H1 (cell line): ENCODE measurements around the gene UBL4B. TPM values are rescaled to one million over a fixed set of nuclear protein-coding genes. Genes with fewer than 3 reads are reported as not detected.
A peak's percentile ranks its signal among the peaks of the same experiment; 100 is the strongest.

Experiments used
- CTCF ChIA-PET: fragments of 300-600 bp; sonication (Branson Sonifier 250); formaldehyde crosslinking; loops from one replicate; lab custom pipeline; 2021; ENCODE audit not compliant: partially characterized antibody; lab: Charles Lee
- POLR2A ChIA-PET: fragments of 300-600 bp; sonication (Branson Sonifier 250); formaldehyde crosslinking; loops from one replicate; lab custom pipeline; 2021; ENCODE audit warnings: inconsistent platforms; ENCODE audit not compliant: partially characterized antibody; lab: Charles Lee
- DNase-seq, 2 experiments: peaks; one replicate each; pipeline versions ENCODE4 v3.0.0 to v3.0.0-alpha.2; 2010 to 2022; ENCODE audit warnings: low spot score in 2 of 2, low read depth in 1 of 2, mixed read lengths in 1 of 2
- FAIRE-seq: peaks from 2 replicates; lab custom pipeline; 2011; peaks lifted over from hg19 to GRCh38; lab: Jason Lieb, UNC
- H2AFZ ChIP-seq: 2 replicates; pipeline ENCODE4 v1.8.1; 2012; ENCODE audit warnings: low read length, inconsistent platforms
- H2AK5ac ChIP-seq: 2 replicates; pipeline ENCODE4 v1.6.1; 2013; ENCODE audit warnings: low read depth, low read length
- H2BK120ac ChIP-seq: replicated peaks from 2 replicates; pipeline ENCODE3; 2013; ENCODE audit warnings: low read depth, low read length, inconsistent platforms
- H2BK12ac ChIP-seq: 2 replicates; pipeline ENCODE4 v1.6.1; 2013; ENCODE audit warnings: low read depth, low read length
- H2BK15ac ChIP-seq: 2 replicates; pipeline ENCODE4 v1.6.1; 2013; ENCODE audit warnings: low read length
- H2BK20ac ChIP-seq: 2 replicates; pipeline ENCODE4 v1.6.1; 2013; ENCODE audit warnings: low read length
- H2BK5ac ChIP-seq: 2 replicates; pipeline ENCODE4 v1.6.1; 2013; ENCODE audit warnings: low read depth, low read length
- H3K14ac ChIP-seq: 2 replicates; pipeline ENCODE4 v1.6.1; 2013; ENCODE audit warnings: inconsistent platforms; ENCODE audit not compliant: insufficient read length
- H3K18ac ChIP-seq: 2 replicates; pipeline ENCODE4 v1.6.1; 2013; ENCODE audit warnings: low read length; ENCODE audit errors: extremely low read depth
- H3K23ac ChIP-seq: 2 replicates; pipeline ENCODE4 v1.6.1; 2013; ENCODE audit warnings: inconsistent platforms; ENCODE audit not compliant: insufficient read length
- H3K23me2 ChIP-seq: 2 replicates; pipeline ENCODE4 v1.6.1; 2013; ENCODE audit warnings: low read depth, low read length
- H3K27ac ChIP-seq: 2 replicates; pipeline ENCODE4 v1.6.1; 2011; ENCODE audit warnings: low read depth, low read length, inconsistent platforms
- H3K27me3 ChIP-seq, 4 experiments: replicated peaks in 1 of 4; 1 replicate in 1 of 4; 2 replicates in 3 of 4; pipeline versions ENCODE4 v1.6.1 to v1.8.1; 2011 to 2013; ENCODE audit warnings: low read length in 3 of 4, mild to moderate bottlenecking in 3 of 4, inconsistent platforms in 2 of 4, mixed read lengths in 2 of 4, moderate library complexity in 1 of 4; ENCODE audit not compliant: control insufficient read depth in 3 of 4, insufficient read depth in 3 of 4; ENCODE audit errors: extremely low read depth in 1 of 4
- H3K36me3 ChIP-seq, 4 experiments: 2 replicates each; pipeline versions ENCODE4 v1.6.1 to v1.8.1; 2011 to 2013; ENCODE audit warnings: mild to moderate bottlenecking in 4 of 4, low read length in 3 of 4, moderate library complexity in 2 of 4, control low read depth in 1 of 4, inconsistent platforms in 1 of 4; ENCODE audit not compliant: insufficient read depth in 4 of 4, control insufficient read depth in 2 of 4
- H3K4ac ChIP-seq: replicated peaks from 2 replicates; pipeline ENCODE3; 2013; ENCODE audit warnings: low read length, low read depth, mixed read lengths, inconsistent platforms; ENCODE audit not compliant: insufficient read length
- H3K4me1 ChIP-seq, 4 experiments: replicated peaks in 1 of 4; 1 replicate in 1 of 4; 2 replicates in 3 of 4; pipeline versions ENCODE4 v1.6.1 to v1.8.1; 2011 to 2013; ENCODE audit warnings: low read length in 3 of 4, inconsistent platforms in 2 of 4, mixed read lengths in 1 of 4; ENCODE audit not compliant: insufficient read depth in 4 of 4, control insufficient read depth in 3 of 4
- H3K4me2 ChIP-seq, 2 experiments: 2 replicates each; pipeline versions ENCODE4 v1.6.1 to v1.8.1; 2011 to 2013; ENCODE audit warnings: low read depth in 2 of 2, low read length in 2 of 2, control low read depth in 1 of 2, inconsistent platforms in 1 of 2, mild to moderate bottlenecking in 1 of 2; ENCODE audit not compliant: insufficient read depth in 1 of 2
- H3K4me3 ChIP-seq, 4 experiments: fragments of 200-600, 300-600 bp in 1 of 4; sonication (generic), shearing (Covaris generic), sonication (Bioruptor Twin) in 1 of 4; 2 replicates each; pipeline versions ENCODE4 v1.5.1 to v1.8.1; 2011 to 2016; ENCODE audit warnings: low read length in 4 of 4, low read depth in 3 of 4, control low read depth in 2 of 4, inconsistent platforms in 2 of 4, mild to moderate bottlenecking in 2 of 4, mixed read lengths in 1 of 4, moderate library complexity in 1 of 4; ENCODE audit not compliant: insufficient read depth in 2 of 4; ENCODE audit errors: extremely low read depth in 1 of 4
- H3K56ac ChIP-seq: replicated peaks from 2 replicates; pipeline ENCODE3; 2013; ENCODE audit warnings: low read depth, mild to moderate bottlenecking, mixed read lengths, low read length, inconsistent platforms; ENCODE audit not compliant: insufficient read length
- H3K79me1 ChIP-seq: 2 replicates; pipeline ENCODE4 v1.6.1; 2013; ENCODE audit warnings: low read depth, low read length, control low read depth
- H3K79me2 ChIP-seq, 2 experiments: 2 replicates each; pipeline versions ENCODE4 v1.6.1 to v1.8.1; 2012 to 2013; ENCODE audit warnings: low read length in 2 of 2, mild to moderate bottlenecking in 2 of 2, inconsistent platforms in 1 of 2; ENCODE audit not compliant: insufficient read depth in 2 of 2, control insufficient read depth in 1 of 2
- H3K9ac ChIP-seq, 4 experiments: replicated peaks in 1 of 4; 1 replicate in 1 of 4; 2 replicates in 3 of 4; pipeline versions ENCODE4 v1.6.1 to v1.8.1; 2011 to 2013; ENCODE audit warnings: low read depth in 3 of 4, low read length in 3 of 4, control low read depth in 2 of 4, mild to moderate bottlenecking in 2 of 4, moderate library complexity in 2 of 4, inconsistent platforms in 1 of 4; ENCODE audit errors: extremely low read depth in 1 of 4
- H3K9me3 ChIP-seq, 2 experiments: 2 replicates each; pipeline versions ENCODE4 v1.6.1 to v1.8.1; 2012 to 2013; ENCODE audit warnings: mild to moderate bottlenecking in 2 of 2, moderate library complexity in 2 of 2, control low read depth in 1 of 2, inconsistent platforms in 1 of 2, low read depth in 1 of 2, low read length in 1 of 2, mixed read lengths in 1 of 2; ENCODE audit not compliant: insufficient read depth in 2 of 2
- H4K20me1 ChIP-seq, 2 experiments: replicated peaks in 1 of 2; 2 replicates each; pipeline versions ENCODE3 to v1.8.1; 2011 to 2013; ENCODE audit warnings: inconsistent platforms in 2 of 2, low read length in 2 of 2, mild to moderate bottlenecking in 1 of 2; ENCODE audit not compliant: insufficient read depth in 2 of 2, control insufficient read depth in 1 of 2
- H4K5ac ChIP-seq: 2 replicates; pipeline ENCODE4 v1.6.1; 2013; ENCODE audit warnings: low read length, low read depth, mixed read lengths, inconsistent platforms; ENCODE audit not compliant: insufficient read length
- H4K8ac ChIP-seq: 2 replicates; pipeline ENCODE4 v1.8.0; 2013; ENCODE audit warnings: mild to moderate bottlenecking, moderate library complexity, low read length, inconsistent platforms; ENCODE audit not compliant: insufficient read depth; ENCODE audit errors: extremely low read depth
- H4K91ac ChIP-seq: replicated peaks from 2 replicates; pipeline ENCODE3; 2013; ENCODE audit warnings: low read length, mixed read lengths, inconsistent platforms; ENCODE audit not compliant: insufficient read length
- CEBPB ChIP-seq: IDR thresholded peaks from 2 replicates; pipeline ENCODE4 v1.6.1; 2012; ENCODE audit warnings: low read depth, low read length
- RFX5 ChIP-seq: IDR thresholded peaks from 2 replicates; pipeline ENCODE4 v1.6.1; 2011; ENCODE audit warnings: low read depth, low read length, improper control_type of control experiment, borderline replicate concordance
- WGBS, 2 experiments: shearing (Covaris generic) in 1 of 2; methylation state at CpG; one replicate each; pipeline versions ENCODE4 v1.1.6 to v1.1.7; 2013 to 2015; ENCODE audit warnings: low lambda C conversion rate in 2 of 2, mixed read lengths in 2 of 2, inconsistent platforms in 1 of 2, low coverage in 1 of 2, missing lambda C conversion rate in 1 of 2; ENCODE audit not compliant: insufficient replicate concordance in 2 of 2, insufficient coverage in 1 of 2, insufficient read length in 1 of 2; ENCODE audit errors: extremely low coverage in 1 of 2, missing lambda C conversion rate in 1 of 2; 5-methylcytosine and 5-hydroxymethylcytosine counted together
- polyA plus RNA-seq, 7 experiments: library from polyadenylated mRNA; depleted of rRNA in 3 of 7; stranded (reverse) in 5 of 7; unstranded in 2 of 7; fragments of >200 nt in 5 of 7; fragments of 200-250 nt in 2 of 7; gene quantifications; 1 replicate in 5 of 7; 2 replicates in 1 of 7; 4 replicates in 1 of 7; pipeline versions ENCODE4 v1.2.1 to v1.2.3, GENCODE V29; 2011 to 2013; ENCODE audit warnings: missing spikeins in 2 of 7, mixed read lengths in 2 of 7
- total RNA-seq: library from RNA; stranded (reverse); fragmentation: NEBNext Ultra II Directional; extraction: Animal tissue kit (Norgen Biotek cat#: 25700); gene quantifications from 2 replicates; pipeline ENCODE4 v1.2.1, GENCODE V29; 2021

UBL4B gene
- total and polyA plus RNA-seq, 2 of the 8 experiments (the other 6 are each of a cell fraction or from before 2014, with no cell fraction given), result 0.11 TPM; not detected in 1

GRCh38 chr1:110082477-110082876, 29.8 kb upstream of the UBL4B start:
- peak overlapping the region in 1 of 2 experiments; percentile 87; a peak in 2 of 4 replicates for H3K4me2 ChIP-seq

More at GRCh38 chr1:110082477-110082876, 29.8 kb upstream of the UBL4B start:
- peak overlapping the region; percentile 46; the same call in 1 of the 2 replicates for H2BK15ac ChIP-seq
- TF ChIP-seq RFX5, result no peak
- TF ChIP-seq CEBPB, result peak; percentile 39; the same call in 1 of the 2 replicates
- H3K4ac ChIP-seq, result no peak overlapping the region
- DNase-seq, result no peak
- no peak for FAIRE-seq
- no peak overlapping the region for H4K8ac ChIP-seq
- H3K36me3 ChIP-seq, result peaks cover 0 to 7% (median 0%) of the 10 kb centered on the region in 4 experiments; a peak in 1 of 8 replicates
- POLR2A ChIA-PET, result interaction anchor here (1.0 to 3.1 kb wide), 4 partner anchors 13 to 31 kb away, joined by 3 to 11 read pairs (median 6); no protein-coding TSS in a partner anchor
- no peak overlapping the region for H3K14ac ChIP-seq
- peak overlapping the region; percentile 24; the same call in 1 of the 2 replicates for H2BK5ac ChIP-seq
- H3K27ac ChIP-seq, result no peak overlapping the region
- 0 out of 7 replicates have a peak overlapping the region, but pooled peaks of 1 of the 4 experiments have one; percentile 4 for H3K9ac ChIP-seq
- peaks cover 2 to 7% of the 10 kb centered on the region in 2 experiments for H4K20me1 ChIP-seq
- no peak overlapping the region for H3K56ac ChIP-seq
- peaks cover 8% of the 10 kb centered on the region; the same call in 1 of the 2 replicates for H3K23me2 ChIP-seq
- H3K9me3 ChIP-seq, result no peaks in the 10 kb centered on the region
- H3K79me1 ChIP-seq, result no peaks in the 10 kb centered on the region
- H4K91ac ChIP-seq, result no peak overlapping the region
- CTCF ChIA-PET, result interaction anchor here (0.9 to 52.4 kb wide), 4 partner anchors 7 to 28 kb away, joined by 3 to 1450 read pairs (median 424); partner anchors contain the start of genes ALX3, STRIP1 and UBL4B
- 0 out of 2 replicates have a peak overlapping the region, but pooled peaks have one; percentile 53 for H2AK5ac ChIP-seq
- H3K18ac ChIP-seq, result no peak overlapping the region
- H3K4me1 ChIP-seq, result peaks cover 0 to 12% (median 8%) of the 10 kb centered on the region in 4 experiments; a peak in 6 of 7 replicates
- no peak overlapping the region for H4K5ac ChIP-seq
- no peak overlapping the region for H2BK120ac ChIP-seq
- 0 out of 2 replicates have a peak overlapping the region, but pooled peaks have one; percentile 61 for H2BK20ac ChIP-seq
- H2AFZ ChIP-seq, result no peak overlapping the region
- H3K79me2 ChIP-seq, result no peaks in the 10 kb centered on the region
- H3K4me3 ChIP-seq, result no peak overlapping the region
- 53% methylated on average over 5 of the region's 5 CpGs; no CpG with 5 or more reads in 1 of the 2 experiments for WGBS, 2 experiments
- peaks cover 54 to 70% (median 62%) of the 10 kb centered on the region in 4 experiments for H3K27me3 ChIP-seq
- H2BK12ac ChIP-seq, result 0 out of 2 replicates have a peak overlapping the region, but pooled peaks have one; percentile 39
- H3K23ac ChIP-seq, result no peak overlapping the region
